HCT116 (cell line): ENCODE results near the gene CMBL. TPM values are rescaled to one million over a fixed set of nuclear protein-coding genes. Genes with fewer than 3 reads are reported as not detected.

Experiments used
- ATAC-seq: fragments of 200-7000 bp; cut with Tn5 transposase; 2 replicates; pipeline ENCODE4 v1.9.1; 2020; ENCODE audit warnings: mild to moderate bottlenecking, moderate library complexity
- BruUV-seq: library from RNA; stranded (reverse); fragments of 400-500 nt; replicated peaks from 2 replicates; lab custom pipeline; 2021; lab: Mats Ljungman, UMichigan
- CTCF ChIA-PET: fragments of 300-600 bp; sonication (Branson Sonifier 250); formaldehyde crosslinking; loops from one replicate; lab custom pipeline; 2021; ENCODE audit warnings: antibody characterized with exemption; lab: Charles Lee
- POLR2A ChIA-PET: fragments of 300-600, 350-600 bp; sonication (Branson Sonifier 250); formaldehyde crosslinking; loops from one replicate; lab custom pipeline; 2021; ENCODE audit warnings: antibody characterized with exemption; lab: Charles Lee
- RAD21 ChIA-PET, 2 experiments: fragments of 300-600 bp; sonication (Branson Sonifier 250); formaldehyde crosslinking; loops; one replicate each; lab custom pipeline; 2023; ENCODE audit warnings: low total read pairs in 2 of 2; ENCODE audit not compliant: uncharacterized antibody in 2 of 2, unreplicated experiment in 2 of 2, low non-redundant PET in 1 of 2; lab: Charles Lee
- DNase-seq: peaks from one replicate; pipeline ENCODE4 v3.0.0-alpha.2; 2010; ENCODE audit warnings: low read depth, low spot score
- H2AFZ ChIP-seq: fragments of 200-600 bp; shearing (Covaris generic), sonication (generic); 2 replicates; pipeline ENCODE4 v1.6.1; 2017; ENCODE audit warnings: low read depth, mixed run types, mixed read lengths, antibody characterized with exemption, low read length; ENCODE audit not compliant: poor library complexity, severe bottlenecking
- H3K27ac ChIP-seq: 2 replicates; pipeline ENCODE4 v1.5.1; 2012; ENCODE audit warnings: low read depth, low read length
- H3K27me3 ChIP-seq: fragments of 200-600 bp; sonication (generic); 2 replicates; pipeline ENCODE4 v1.6.1; 2016; ENCODE audit warnings: mixed run types, low read length, mixed read lengths; ENCODE audit not compliant: insufficient read depth
- H3K36me3 ChIP-seq, 2 experiments: fragments of 200-500 bp in 1 of 2; fragments of 200-600 bp in 1 of 2; sonication (Bioruptor generic) in 1 of 2; sonication (generic) in 1 of 2; 2 replicates each; pipeline versions ENCODE4 v1.5.1 to v1.6.1; 2014 to 2016; ENCODE audit warnings: low read length in 2 of 2, inconsistent platforms in 1 of 2, mixed read lengths in 1 of 2, mixed run types in 1 of 2; ENCODE audit not compliant: insufficient read depth in 2 of 2, control insufficient read depth in 1 of 2
- H3K4me1 ChIP-seq, 2 experiments: fragments of 200-600 bp in 1 of 2; sonication (generic) in 1 of 2; 2 replicates each; pipeline versions ENCODE4 v1.5.1 to v1.6.1; 2012 to 2017; ENCODE audit warnings: low read length in 2 of 2, inconsistent platforms in 1 of 2, mild to moderate bottlenecking in 1 of 2, mixed read lengths in 1 of 2, mixed run types in 1 of 2, moderate library complexity in 1 of 2; ENCODE audit not compliant: insufficient read depth in 2 of 2, control insufficient read depth in 1 of 2
- H3K4me2 ChIP-seq: fragments of 200-600 bp; sonication (generic); 2 replicates; pipeline ENCODE4 v1.6.1; 2017; ENCODE audit warnings: mixed run types, low read length, mixed read lengths
- H3K4me3 ChIP-seq, 2 experiments: fragments of 200-600 bp in 1 of 2; sonication (generic) in 1 of 2; replicated peaks in 1 of 2; 2 replicates each; pipeline ENCODE4 v1.5.1; 2011 to 2016; ENCODE audit warnings: low read length in 2 of 2, control low read depth in 1 of 2, low read depth in 1 of 2, mild to moderate bottlenecking in 1 of 2, mixed read lengths in 1 of 2, mixed run types in 1 of 2
- H3K79me2 ChIP-seq: fragments of 200-600 bp; sonication (generic); 2 replicates; pipeline ENCODE4 v1.6.1; 2017; ENCODE audit warnings: mild to moderate bottlenecking, mixed run types, low read length, moderate library complexity, mixed read lengths; ENCODE audit not compliant: insufficient read depth
- H3K9ac ChIP-seq: fragments of 200-600 bp; sonication (generic); 2 replicates; pipeline ENCODE4 v1.6.1; 2016; ENCODE audit warnings: low read length, mixed read lengths
- H3K9me2 ChIP-seq: fragments of 200-600 bp; sonication (generic), shearing (Covaris generic); 2 replicates; pipeline ENCODE4 v1.6.1; 2017; ENCODE audit warnings: mixed run types, mild to moderate bottlenecking, moderate library complexity; ENCODE audit not compliant: insufficient read depth
- H3K9me3 ChIP-seq, 2 experiments: fragments of 200-500 bp in 1 of 2; fragments of 200-600 bp in 1 of 2; sonication (Bioruptor generic) in 1 of 2; sonication (generic) in 1 of 2; 2 replicates each; pipeline ENCODE4 v1.6.1; 2014 to 2017; ENCODE audit warnings: low read length in 2 of 2, mixed read lengths in 2 of 2, inconsistent platforms in 1 of 2, low read depth in 1 of 2, mild to moderate bottlenecking in 1 of 2, mixed run types in 1 of 2, moderate library complexity in 1 of 2; ENCODE audit not compliant: control insufficient read depth in 1 of 2, insufficient read depth in 1 of 2
- H4K20me1 ChIP-seq: fragments of 200-600 bp; sonication (generic), shearing (Covaris generic); 2 replicates; pipeline ENCODE4 v1.6.1; 2017; ENCODE audit warnings: mixed run types, mild to moderate bottlenecking, moderate library complexity; ENCODE audit not compliant: insufficient read depth
- CBX3 ChIP-seq: IDR thresholded peaks from 2 replicates; pipeline ENCODE4 v1.6.1; 2012; ENCODE audit warnings: low read depth
- CEBPB ChIP-seq: IDR thresholded peaks from 2 replicates; pipeline ENCODE4 v1.6.1; 2012; ENCODE audit warnings: low read depth
- EGR1 ChIP-seq: IDR thresholded peaks from 2 replicates; pipeline ENCODE4 v1.6.1; 2012; ENCODE audit warnings: low read depth
- ELF1 ChIP-seq: IDR thresholded peaks from 2 replicates; pipeline ENCODE4 v1.6.1; 2012; ENCODE audit warnings: low read depth, borderline replicate concordance
- EZH2 ChIP-seq: fragments of 200-600 bp; sonication (generic); IDR thresholded peaks from 2 replicates; pipeline ENCODE4 v1.6.1; 2017; ENCODE audit warnings: antibody characterized with exemption, mixed run types
- EZH2phosphoT487 ChIP-seq: fragments of 200-600 bp; IDR thresholded peaks from 2 replicates; pipeline ENCODE4 v1.6.1; 2018; ENCODE audit warnings: antibody characterized with exemption, borderline replicate concordance
- FOSL1 ChIP-seq: IDR thresholded peaks from 2 replicates; pipeline ENCODE4 v1.6.1; 2012; ENCODE audit warnings: low read depth
- JUND ChIP-seq: IDR thresholded peaks from 2 replicates; pipeline ENCODE4 v1.6.1; 2012
- MAX ChIP-seq: IDR thresholded peaks from 2 replicates; pipeline ENCODE4 v1.6.1; 2012
- POLR2A ChIP-seq: IDR thresholded peaks from 2 replicates; pipeline ENCODE4 v1.7.0; 2011; ENCODE audit warnings: borderline replicate concordance; ENCODE audit not compliant: insufficient read depth, insufficient read length; ENCODE audit errors: extremely low read depth
- SIN3A ChIP-seq: IDR thresholded peaks from 2 replicates; pipeline ENCODE4 v1.6.1; 2012; ENCODE audit warnings: low read depth
- SP1 ChIP-seq: IDR thresholded peaks from 2 replicates; pipeline ENCODE4 v1.6.1; 2012; ENCODE audit warnings: low read depth
- TCF7L2 ChIP-seq: IDR thresholded peaks from 2 replicates; pipeline ENCODE4 v1.7.0; 2011; ENCODE audit warnings: borderline replicate concordance, inconsistent platforms; ENCODE audit not compliant: insufficient read depth, insufficient read length; ENCODE audit errors: extremely low read depth
- YY1 ChIP-seq: IDR thresholded peaks from 2 replicates; pipeline ENCODE4 v1.6.1; 2011; ENCODE audit warnings: low read length, low read depth, moderate library complexity, mild to moderate bottlenecking; ENCODE audit not compliant: insufficient replicate concordance; ENCODE audit errors: extremely low read depth
- ZFX ChIP-seq: fragments of 450-650 bp; IDR thresholded peaks from 2 replicates; pipeline ENCODE4 v1.6.1; 2017
- ZNF274 ChIP-seq: fragments of 200-500 bp; sonication (Bioruptor generic); IDR thresholded peaks from 2 replicates; pipeline ENCODE4 v1.6.1; 2014; ENCODE audit warnings: mild to moderate bottlenecking, low read depth, low read length, inconsistent platforms
- intact Hi-C: fragments of 100-400 bp; cut with micrococcal nuclease; formaldehyde crosslinking; loops from 2 replicates; pipeline ENCODE4 v1.10.0; 2022
- total RNA-seq: library from RNA; stranded (reverse); gene quantifications from one replicate; pipeline ENCODE4 v1.2.1, GENCODE V29; 2021; ENCODE audit not compliant: unreplicated experiment
- TF ChIP-seq, protein P1 (sequence below), 3 experiments: fragments of 200-600 bp in 1 of 3; sonication (generic) in 1 of 3; IDR thresholded peaks in 2 of 3; conservative IDR thresholded peaks in 1 of 3; 2 replicates each; pipeline ENCODE4 v1.5.1; 2012 to 2017; ENCODE audit warnings: low read depth in 2 of 3, low read length in 2 of 3, antibody characterized with exemption in 1 of 3, borderline replicate concordance in 1 of 3, control low read depth in 1 of 3, mild to moderate bottlenecking in 1 of 3, mixed read lengths in 1 of 3, mixed run types in 1 of 3, moderate library complexity in 1 of 3; ENCODE audit not compliant: insufficient read depth in 1 of 3

The CMBL gene
- total RNA-seq, 1 experiment from 2014 or later = 51.0 TPM

GRCh38 chr5:10337107-10337506 is 29.4 kb upstream of the CMBL start:
- no peaks in the 10 kb centered on the region for H3K27me3 ChIP-seq
- no TSS peak for BruUV-seq

DNA sequence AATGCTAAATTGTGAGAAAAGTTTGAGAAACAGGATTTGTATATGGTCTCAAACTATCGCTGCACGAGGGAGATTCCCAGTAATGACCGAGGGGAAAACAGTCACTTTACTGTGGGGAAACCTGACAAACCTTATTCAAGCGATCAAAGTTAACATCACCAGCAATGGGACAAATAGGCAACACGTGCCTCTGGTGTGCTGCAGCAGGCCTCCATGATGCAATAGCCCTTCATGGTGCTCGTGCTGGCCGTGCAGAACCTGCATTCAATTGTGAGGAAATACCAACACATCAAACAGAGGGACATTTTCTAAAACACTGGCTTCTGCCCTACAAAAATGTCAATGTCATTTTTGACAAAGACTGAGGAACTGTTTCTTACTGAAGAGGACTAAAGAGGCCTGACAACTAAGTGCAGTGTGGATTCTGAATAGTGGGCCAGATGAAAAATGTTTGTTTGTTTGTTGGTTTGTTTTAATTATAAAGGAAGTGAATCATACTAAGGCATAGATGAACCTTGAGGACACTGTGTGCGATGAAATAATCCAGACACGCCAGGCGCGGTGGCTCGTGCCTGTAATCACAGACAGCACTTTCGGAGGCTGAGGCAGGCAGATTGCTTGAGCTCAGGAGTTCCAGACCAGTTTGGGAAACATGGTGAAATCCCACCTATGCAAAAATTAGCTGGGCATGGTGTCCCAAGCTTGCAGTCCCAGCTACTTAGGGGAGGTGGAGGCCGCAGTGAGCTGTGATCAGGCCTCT is 28.2 kb upstream of the CMBL start:
- TF ChIP-seq ELF1 = no peak
- TF ChIP-seq YY1 = no peak
- TF ChIP-seq, protein P1, sequence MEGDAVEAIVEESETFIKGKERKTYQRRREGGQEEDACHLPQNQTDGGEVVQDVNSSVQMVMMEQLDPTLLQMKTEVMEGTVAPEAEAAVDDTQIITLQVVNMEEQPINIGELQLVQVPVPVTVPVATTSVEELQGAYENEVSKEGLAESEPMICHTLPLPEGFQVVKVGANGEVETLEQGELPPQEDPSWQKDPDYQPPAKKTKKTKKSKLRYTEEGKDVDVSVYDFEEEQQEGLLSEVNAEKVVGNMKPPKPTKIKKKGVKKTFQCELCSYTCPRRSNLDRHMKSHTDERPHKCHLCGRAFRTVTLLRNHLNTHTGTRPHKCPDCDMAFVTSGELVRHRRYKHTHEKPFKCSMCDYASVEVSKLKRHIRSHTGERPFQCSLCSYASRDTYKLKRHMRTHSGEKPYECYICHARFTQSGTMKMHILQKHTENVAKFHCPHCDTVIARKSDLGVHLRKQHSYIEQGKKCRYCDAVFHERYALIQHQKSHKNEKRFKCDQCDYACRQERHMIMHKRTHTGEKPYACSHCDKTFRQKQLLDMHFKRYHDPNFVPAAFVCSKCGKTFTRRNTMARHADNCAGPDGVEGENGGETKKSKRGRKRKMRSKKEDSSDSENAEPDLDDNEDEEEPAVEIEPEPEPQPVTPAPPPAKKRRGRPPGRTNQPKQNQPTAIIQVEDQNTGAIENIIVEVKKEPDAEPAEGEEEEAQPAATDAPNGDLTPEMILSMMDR (IDR thresholded peaks at IDR 0.05 in 2 of 3, conservative IDR thresholded peaks at IDR 0.05 in 1 of 3; ENCODE audit: borderline replicate concordance in 1 of 3, insufficient read depth in 1 of 3, low read depth in 2 of 3, low read length in 2 of 3) = no peak
- no peak for TF ChIP-seq ZFX
- no peak for TF ChIP-seq CEBPB
- TF ChIP-seq SIN3A = no peak
- TF ChIP-seq POLR2A = no peak
- TF ChIP-seq MAX = no peak
- no peak for TF ChIP-seq EZH2phosphoT487
- TF ChIP-seq JUND = no peak
- no peak for TF ChIP-seq EZH2
- TF ChIP-seq EGR1 = no peak
- TF ChIP-seq SP1 = no peak
- no peak for TF ChIP-seq FOSL1
- no peak for TF ChIP-seq ZNF274
- H3K9ac ChIP-seq = no peak overlapping the region
- no peak overlapping the region for H3K4me2 ChIP-seq
- DNase-seq (no peak), ATAC-seq (no peak)
- RAD21 ChIA-PET = no interaction called here
- H3K79me2 ChIP-seq = no peaks in the 10 kb centered on the region
- no peak overlapping the region for H3K27ac ChIP-seq
- H3K36me3 ChIP-seq = no peaks in the 10 kb centered on the region
- intact Hi-C loops = no loop called here
- CTCF ChIA-PET = no interaction called here
- no TSS peak for BruUV-seq
- POLR2A ChIA-PET = no interaction called here
- H3K4me3 ChIP-seq = no peak overlapping the region
- H2AFZ ChIP-seq = no peak overlapping the region
- peaks cover 4% of the 10 kb centered on the region; the same call in 1 of the 2 replicates for H3K27me3 ChIP-seq
- no peaks in the 10 kb centered on the region for H3K9me3 ChIP-seq
- H4K20me1 ChIP-seq = no peaks in the 10 kb centered on the region
- H3K4me1 ChIP-seq = no peaks in the 10 kb centered on the region
- H3K9me2 ChIP-seq = no peaks in the 10 kb centered on the region

More at GRCh38 chr5:10337107-10337506, 29.4 kb upstream of the CMBL start:
- ChIA-PET POLR2A (no interaction called here), CTCF (no interaction called here), RAD21 (no interaction called here)
- Histone ChIP-seq H3K4me1 (no peaks in the 10 kb centered on the region), H3K4me2 (no peak overlapping the region), H3K9ac (no peak overlapping the region), H3K36me3 (no peaks in the 10 kb centered on the region), H3K9me2 (no peaks in the 10 kb centered on the region), H4K20me1 (no peaks in the 10 kb centered on the region), H3K9me3 (no peaks in the 10 kb centered on the region), H3K79me2 (no peaks in the 10 kb centered on the region), H3K4me3 (no peak overlapping the region), H2AFZ (no peak overlapping the region)
- DNase-seq (no peak), ATAC-seq (no peak)
- no peak for TF ChIP-seq ELF1
- no peak for TF ChIP-seq CBX3
- no peak for TF ChIP-seq SP1
- no peak for TF ChIP-seq EZH2
- TF ChIP-seq TCF7L2 = no peak
- TF ChIP-seq, all 23 proteins: peak for 0
- intact Hi-C loops = no loop called here
- no peak overlapping the region for H3K27ac ChIP-seq
